ENCODE data around the gene B4GALT1.

GRCh38 chr9:33211695-33212393, 44.7 kb upstream of the B4GALT1 start:
- TF ChIP-seq CTCF (IDR thresholded peaks at IDR 0.05) (no peak), POLR2A (IDR thresholded peaks at IDR 0.05) (no peak)

Measured in body of pancreas (tissue), 4 donors.